ENCODE data around the gene NEDD4L. TPM values are rescaled to one million over a fixed set of nuclear protein-coding genes. Genes with fewer than 3 reads are reported as not detected.

Gene NEDD4L
- total RNA-seq, 6 experiments from 2014 or later, result 11.2 to 28.1 (median 15.7) TPM

GRCh38 chr18:58175786-58176176 lies 131.8 kb downstream of the NEDD4L start:
- Mint-ChIP-seq H3K4me1 (ENCODE audit: low read depth) (peaks cover 16% of the 10 kb centered on the region), H3K27ac (no peak overlapping the region), H3K9me3 (no peaks in the 10 kb centered on the region)

GRCh38 chr18:58177004-58177717 lies 133.1 kb downstream of the NEDD4L start:
- Mint-ChIP-seq H3K27me3 (ENCODE audit: insufficient read depth) (peaks cover 23% of the 10 kb centered on the region), H3K36me3 (ENCODE audit: low read depth) (no peaks in the 10 kb centered on the region), H3K9me3 (no peaks in the 10 kb centered on the region), H3K4me1 (ENCODE audit: low read depth) (peaks cover 16% of the 10 kb centered on the region), H3K27ac (peak overlapping the region; percentile 60), H3K4me3 (peak overlapping the region; percentile 45)
- peak; percentile 82 for DNase-seq
- no peak for TF ChIP-seq CTCF (IDR thresholded peaks at IDR 0.05)

More at GRCh38 chr18:58175786-58176176, 131.8 kb downstream of the NEDD4L start:
- Mint-ChIP-seq H3K27me3 (ENCODE audit: insufficient read depth) (peaks cover 32% of the 10 kb centered on the region), H3K4me3 (no peak overlapping the region), H3K36me3 (ENCODE audit: low read depth) (no peaks in the 10 kb centered on the region)
- no peak for DNase-seq
- no peak for TF ChIP-seq CTCF (IDR thresholded peaks at IDR 0.05)

GRCh38 chr18:58177896-58178470 lies 134.0 kb downstream of the NEDD4L start:
- Mint-ChIP-seq H3K36me3 (ENCODE audit: low read depth) (no peaks in the 10 kb centered on the region), H3K27me3 (ENCODE audit: insufficient read depth) (peaks cover 20% of the 10 kb centered on the region), H3K9me3 (no peaks in the 10 kb centered on the region), H3K4me1 (ENCODE audit: low read depth) (peaks cover 16% of the 10 kb centered on the region), H3K4me3 (no peak overlapping the region), H3K27ac (no peak overlapping the region)
- TF ChIP-seq CTCF (IDR thresholded peaks at IDR 0.05), result no peak
- no peak for DNase-seq

GRCh38 chr18:58178511-58178910 lies 134.5 kb downstream of the NEDD4L start:
- H3K4me3 Mint-ChIP-seq, result no peak overlapping the region
- peaks cover 20% of the 10 kb centered on the region for H3K27me3 Mint-ChIP-seq (ENCODE audit: insufficient read depth)
- H3K4me1 Mint-ChIP-seq (ENCODE audit: low read depth), result peaks cover 16% of the 10 kb centered on the region
- no peak for TF ChIP-seq CTCF (IDR thresholded peaks at IDR 0.05)
- no peak overlapping the region for H3K27ac Mint-ChIP-seq
- H3K36me3 Mint-ChIP-seq (ENCODE audit: low read depth), result no peaks in the 10 kb centered on the region
- no peak for DNase-seq
- H3K9me3 Mint-ChIP-seq, result no peaks in the 10 kb centered on the region

GRCh38 chr18:58180172-58180571 lies 136.1 kb downstream of the NEDD4L start:
- Mint-ChIP-seq H3K27me3 (ENCODE audit: insufficient read depth) (peaks cover 14% of the 10 kb centered on the region), H3K36me3 (ENCODE audit: low read depth) (no peaks in the 10 kb centered on the region), H3K4me1 (ENCODE audit: low read depth) (peaks cover 22% of the 10 kb centered on the region), H3K27ac (no peak overlapping the region), H3K4me3 (no peak overlapping the region), H3K9me3 (no peaks in the 10 kb centered on the region)
- TF ChIP-seq CTCF (IDR thresholded peaks at IDR 0.05), result no peak
- no peak for DNase-seq
